NCI-H2029 (cell line): ENCODE results near the gene TCF21.
"Not testable (repeated sequence)": the region's sequence is repeated elsewhere in the genome, so short reads cannot be mapped to it uniquely, and the experiment has no call there.

Source experiments
- DNase-seq: peaks from one replicate; lab custom pipeline; 2025; lab: John Stamatoyannopoulos, UW

Gene TCF21

DNA sequence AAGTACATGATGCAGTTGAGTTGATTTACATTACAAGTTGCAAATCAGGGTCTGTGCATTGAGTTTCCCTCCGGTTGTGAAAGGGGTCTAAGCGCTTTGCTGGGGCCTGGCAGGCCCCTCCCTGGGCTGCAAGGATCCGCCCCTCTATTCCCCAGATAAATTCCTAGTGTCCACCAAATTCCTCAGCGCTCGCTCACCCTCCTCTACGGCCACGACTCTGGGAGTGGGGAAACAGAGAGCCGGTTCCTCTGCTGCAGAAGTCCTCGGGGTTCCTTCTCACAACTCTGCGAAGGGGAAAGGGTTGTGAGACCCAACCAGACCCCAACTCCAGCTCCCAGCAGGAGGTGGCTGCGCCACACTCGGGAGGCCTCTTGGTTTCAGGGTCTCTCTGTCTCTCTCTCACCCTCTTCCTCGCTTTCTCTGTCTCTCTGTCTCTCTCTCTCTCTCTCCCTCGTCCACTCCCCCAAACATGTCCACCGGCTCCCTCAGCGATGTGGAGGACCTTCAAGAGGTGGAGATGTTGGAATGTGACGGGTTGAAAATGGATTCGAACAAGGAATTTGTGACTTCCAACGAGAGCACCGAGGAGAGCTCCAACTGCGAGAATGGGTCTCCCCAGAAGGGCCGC lies at the start of gene TCF21:
Gene TCF21, plus strand, starts transcription at position 185 of the 628 bp plus-strand sequence. Its CDS starts 285 bp downstream, at position 470.
- DNase-seq, result no peak

DNA sequence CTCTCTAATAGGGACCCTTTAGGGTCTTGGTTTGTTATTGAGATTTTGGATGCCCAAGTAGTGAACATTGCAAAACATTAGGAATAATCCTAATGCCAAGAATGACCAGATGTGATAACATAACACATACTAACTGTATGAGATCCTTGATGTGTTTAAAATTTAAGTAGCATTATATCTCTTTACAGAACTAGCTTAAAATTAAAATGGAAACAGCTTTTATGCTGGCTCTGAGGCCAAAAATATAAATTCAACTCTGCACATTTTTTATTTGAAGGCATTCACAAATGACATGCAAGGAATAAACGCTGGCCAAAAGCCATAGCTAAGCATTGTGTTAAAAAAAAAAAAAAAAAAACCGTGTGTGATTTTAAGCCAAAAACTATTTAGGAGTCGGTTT lies 47.7 kb upstream of the TCF21 start:
- no peak for DNase-seq

- DNase-seq, result no peak
These were observed 45.8 kb upstream of the TCF21 start for GRCh38 chr6:133843098-133843497.

- no peak for DNase-seq
These were observed 44.2 kb upstream of the TCF21 start for GRCh38 chr6:133844709-133845108.

DNA sequence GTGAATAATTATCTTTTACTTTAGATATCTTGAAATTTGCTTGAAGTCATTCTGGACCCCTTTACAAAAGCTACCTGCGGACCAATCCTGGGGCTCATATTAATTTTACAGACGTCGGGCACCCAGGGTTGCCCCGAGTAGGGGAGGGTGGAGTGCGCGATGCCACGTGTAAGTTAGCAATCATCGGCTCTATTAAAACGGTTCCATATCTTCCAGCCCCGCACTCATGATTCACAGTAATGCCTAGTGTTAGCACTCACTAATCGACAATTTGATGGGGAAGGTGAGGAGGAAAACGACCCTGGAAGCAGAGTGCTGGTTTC lies 34.9 kb upstream of the TCF21 start:
- no peak for DNase-seq

GRCh38 chr6:133854364-133855275 lies 34.3 kb upstream of the TCF21 start:
- no peak for DNase-seq

DNA sequence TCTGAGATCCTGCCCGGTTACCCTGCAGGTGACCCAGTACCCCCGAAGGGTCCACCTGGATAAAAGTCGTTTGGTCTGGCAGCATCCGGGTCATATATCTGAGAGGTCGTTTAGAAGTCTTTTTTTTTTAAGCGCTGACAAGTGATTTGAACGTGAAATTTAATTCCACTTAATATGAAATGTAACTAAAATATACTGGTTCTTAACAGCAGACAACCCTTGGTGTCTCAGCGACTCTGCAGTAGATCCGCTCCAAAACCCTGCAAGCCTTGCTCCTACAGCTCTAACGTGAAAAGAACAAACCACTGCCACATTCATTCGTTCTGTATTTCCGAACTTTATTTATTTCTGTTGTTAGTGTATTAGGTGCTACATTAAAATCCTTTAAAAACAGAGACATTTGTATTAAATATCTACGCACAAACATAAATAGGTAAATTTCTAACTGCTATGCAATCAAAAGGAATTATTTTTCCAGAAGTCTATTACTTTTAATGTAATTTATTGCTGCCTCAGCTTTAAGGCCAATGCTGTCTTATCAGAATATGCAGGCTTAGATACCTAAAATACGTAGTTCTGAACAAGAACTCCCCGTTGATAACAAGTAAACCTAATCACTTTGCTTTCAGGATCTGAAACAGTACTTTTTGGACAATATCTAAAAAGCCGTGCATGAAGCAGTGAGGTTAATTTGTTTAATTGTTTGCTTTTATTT lies 33.5 kb upstream of the TCF21 start:
- DNase-seq, result no peak

DNA sequence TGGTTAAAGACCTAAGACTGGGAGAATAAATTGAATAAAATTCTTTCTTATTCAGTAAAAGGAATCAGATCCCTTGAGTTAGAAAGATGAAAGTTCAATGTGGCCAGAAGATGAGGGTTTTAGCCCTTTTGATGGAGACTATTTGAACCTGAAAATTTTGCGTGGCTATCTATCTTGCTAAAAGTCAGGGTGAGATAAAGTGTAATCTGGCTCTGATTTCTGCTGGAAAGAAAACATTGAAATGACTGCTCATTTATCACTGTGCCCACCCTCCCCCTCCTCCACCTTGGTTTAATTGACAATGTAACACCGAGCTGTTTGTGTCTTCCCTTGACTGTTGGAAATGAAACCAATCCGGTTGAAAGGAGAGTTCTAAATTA lies 32.9 kb upstream of the TCF21 start:
- DNase-seq, result no peak

DNA sequence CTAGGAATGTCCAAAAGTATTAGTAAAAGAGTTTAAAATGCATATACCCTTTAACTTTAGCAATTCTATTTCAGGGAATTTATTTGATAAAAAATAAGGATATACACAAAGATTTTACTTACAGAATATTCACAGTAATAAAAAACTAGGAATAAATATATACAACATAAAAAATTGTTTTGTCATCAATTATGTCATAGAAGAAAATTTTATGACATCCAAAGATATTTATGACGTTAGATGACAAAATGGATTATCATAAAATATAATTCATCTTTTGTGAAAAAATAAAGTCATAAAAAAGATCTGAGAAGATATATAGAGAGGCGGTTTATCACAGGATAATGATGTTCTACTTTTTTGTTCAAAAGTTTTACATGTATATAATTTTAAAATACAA lies 32.0 kb upstream of the TCF21 start:
- no peak for DNase-seq

GRCh38 chr6:133857696-133858095 lies 31.2 kb upstream of the TCF21 start:
- no peak for DNase-seq

DNA sequence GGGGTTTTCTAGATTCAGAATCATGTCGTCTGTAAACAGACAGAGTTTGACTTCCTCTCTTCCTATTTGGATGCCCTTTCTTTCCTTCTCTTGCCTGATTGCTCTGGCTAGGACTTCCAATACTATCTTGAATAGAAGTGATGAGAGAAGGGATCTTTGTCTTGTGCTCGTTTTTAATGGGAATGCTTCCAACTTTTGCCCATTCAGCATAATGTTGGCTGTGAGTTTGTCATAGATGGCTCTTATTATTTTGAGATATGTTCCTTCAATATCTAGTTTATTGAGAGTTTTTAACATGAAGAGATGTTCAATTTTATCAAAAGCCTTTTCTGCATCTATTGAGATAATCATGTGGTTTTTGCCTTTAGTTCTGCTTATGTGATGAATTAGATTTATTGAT lies 27.6 kb upstream of the TCF21 start:
- DNase-seq, result not testable (repeated sequence)

DNA sequence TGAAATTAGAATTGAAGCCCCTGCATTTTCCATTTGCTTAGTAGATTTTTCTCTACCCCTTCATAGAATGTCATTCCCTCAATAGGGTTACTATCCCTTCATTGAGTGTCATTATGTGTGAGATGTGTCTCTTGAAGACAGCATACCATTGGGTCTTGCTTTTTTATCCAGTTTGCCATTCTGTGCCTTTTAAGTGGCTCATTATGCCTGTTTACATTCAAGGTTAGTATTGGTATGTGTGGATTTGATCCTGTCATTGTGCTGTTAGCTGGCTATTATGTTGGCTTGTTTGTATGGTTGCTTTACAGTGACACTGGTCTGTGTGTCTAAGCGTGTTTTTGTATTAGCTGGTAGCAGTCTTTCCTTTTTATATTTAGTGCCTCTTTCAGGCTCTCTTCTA lies 25.7 kb upstream of the TCF21 start:
- no peak for DNase-seq

DNA sequence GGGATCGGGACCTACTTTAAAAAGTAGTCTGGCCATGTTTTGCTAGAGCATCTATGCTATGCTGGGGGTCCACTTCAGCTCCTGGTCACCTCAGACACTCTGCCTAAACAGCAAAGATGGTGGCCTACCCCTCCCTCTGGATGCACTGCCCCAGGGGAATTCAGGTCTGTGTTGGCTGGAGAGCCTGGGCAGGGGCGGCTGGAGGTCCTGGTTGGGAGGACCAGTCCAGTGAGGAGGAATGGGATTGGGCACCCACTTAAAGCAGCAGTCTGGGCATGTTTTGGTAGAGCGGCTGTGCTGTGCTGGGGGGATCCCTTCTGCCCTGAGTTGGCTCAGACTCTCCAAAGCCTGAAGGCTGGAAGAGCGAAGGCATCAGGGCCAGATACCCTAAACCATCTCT lies 23.2 kb upstream of the TCF21 start:
- no peak for DNase-seq

- no peak for DNase-seq
These were observed 17.8 kb upstream of the TCF21 start for GRCh38 chr6:133871131-133871530.

DNA sequence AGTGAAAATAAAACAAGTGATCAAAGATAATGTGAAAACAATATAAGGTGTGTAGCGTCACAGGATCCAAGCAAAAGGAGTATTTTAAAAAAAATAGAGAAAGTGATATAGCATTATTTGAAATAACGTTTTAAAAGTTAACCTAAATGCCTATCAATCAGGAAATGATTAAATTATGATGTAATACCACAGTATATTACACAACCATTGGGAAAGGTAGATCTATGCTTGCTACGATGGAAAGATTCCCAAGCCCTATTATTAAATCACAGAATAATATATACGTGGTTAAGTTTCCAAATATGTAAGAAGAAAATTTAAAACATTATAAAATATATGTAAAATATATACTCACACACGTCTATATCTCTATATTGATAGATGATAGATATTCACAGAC lies 15.4 kb upstream of the TCF21 start:
- no peak for DNase-seq

DNA sequence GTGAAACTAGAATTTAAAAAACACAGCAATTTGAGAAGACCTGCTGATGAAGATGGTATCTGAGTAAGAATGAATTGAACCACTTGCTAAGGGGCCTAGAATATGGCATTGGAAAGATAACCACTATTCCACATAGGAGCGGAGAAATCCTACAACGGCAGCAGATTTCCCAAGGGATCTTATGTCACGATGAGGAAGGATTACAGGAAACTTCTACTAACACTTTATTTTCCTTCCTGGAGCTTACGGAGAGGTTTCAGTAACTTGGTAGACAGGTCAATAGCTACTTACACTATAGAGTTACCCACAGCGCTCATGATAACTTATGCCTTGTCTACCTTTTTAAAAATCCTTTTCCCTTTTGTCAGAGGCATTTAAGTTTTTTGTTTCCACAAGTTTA lies 11.8 kb upstream of the TCF21 start:
- no peak for DNase-seq

DNA sequence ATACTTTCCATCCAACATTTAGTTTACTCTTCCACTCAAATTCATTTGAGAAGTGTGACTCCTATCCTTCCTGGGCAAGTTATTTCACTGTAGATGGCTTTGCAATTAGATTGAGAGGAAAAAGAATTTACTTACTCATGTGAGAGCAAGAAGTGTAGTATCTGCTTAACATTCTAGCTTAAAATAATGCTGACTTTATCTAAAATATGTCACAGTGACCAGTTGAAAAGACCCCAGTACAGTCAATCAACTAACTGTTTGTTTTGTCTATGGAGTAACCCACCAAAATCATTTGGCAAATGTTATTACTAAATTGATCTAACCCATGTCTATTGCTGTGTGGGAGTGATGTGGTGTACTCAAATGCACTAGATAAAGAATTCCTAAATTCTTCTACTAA lies 8.9 kb upstream of the TCF21 start:
- no peak for DNase-seq

- DNase-seq, result no peak
These were observed 8.0 kb upstream of the TCF21 start for GRCh38 chr6:133880896-133881295.

GRCh38 chr6:133886104-133886775 lies 2.7 kb upstream of the TCF21 start:
- DNase-seq, result no peak

DNA sequence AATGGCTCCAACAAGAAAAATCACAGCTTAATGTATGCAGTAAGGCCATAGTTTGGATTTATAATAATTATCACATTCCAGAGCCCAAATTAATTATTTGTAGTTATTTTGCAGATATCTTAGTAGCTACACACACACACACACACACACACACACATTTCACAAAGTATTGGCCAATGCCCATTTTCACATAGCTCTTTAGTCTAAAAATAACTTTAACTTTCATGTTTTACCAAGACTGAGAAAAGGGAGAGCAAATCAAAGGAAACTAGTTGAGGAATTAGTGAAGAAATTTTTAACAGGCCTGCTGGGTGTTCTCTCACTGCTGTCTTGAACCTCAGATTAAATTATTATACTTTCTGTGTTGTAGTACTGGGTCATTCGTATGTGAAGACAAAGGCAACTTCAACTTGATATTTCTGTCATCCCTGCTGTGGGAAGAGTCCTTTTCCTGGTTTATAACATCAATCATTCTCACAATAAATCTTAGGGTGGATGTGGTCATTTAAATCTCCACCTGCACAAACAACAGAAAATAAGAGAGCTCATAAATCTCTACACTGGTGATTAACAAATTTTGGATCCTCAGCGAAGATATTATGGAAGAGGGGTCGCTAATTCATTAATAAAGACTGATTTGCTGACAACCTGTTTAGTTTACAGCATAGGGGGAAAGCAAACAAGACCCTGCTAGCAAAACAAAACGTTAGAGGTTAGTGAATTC lies 1.6 kb upstream of the TCF21 start:
- DNase-seq, result no peak

GRCh38 chr6:133887880-133888230 lies 1.1 kb upstream of the TCF21 start:
- DNase-seq, result no peak
